Measurements from ENCODE around the gene STAC3. TPM values are rescaled to one million over a fixed set of nuclear protein-coding genes. Genes with fewer than 3 reads are reported as not detected.

The STAC3 gene
- total RNA-seq, 2 experiments from 2014 or later = 4.1 to 4.5 TPM

DNA sequence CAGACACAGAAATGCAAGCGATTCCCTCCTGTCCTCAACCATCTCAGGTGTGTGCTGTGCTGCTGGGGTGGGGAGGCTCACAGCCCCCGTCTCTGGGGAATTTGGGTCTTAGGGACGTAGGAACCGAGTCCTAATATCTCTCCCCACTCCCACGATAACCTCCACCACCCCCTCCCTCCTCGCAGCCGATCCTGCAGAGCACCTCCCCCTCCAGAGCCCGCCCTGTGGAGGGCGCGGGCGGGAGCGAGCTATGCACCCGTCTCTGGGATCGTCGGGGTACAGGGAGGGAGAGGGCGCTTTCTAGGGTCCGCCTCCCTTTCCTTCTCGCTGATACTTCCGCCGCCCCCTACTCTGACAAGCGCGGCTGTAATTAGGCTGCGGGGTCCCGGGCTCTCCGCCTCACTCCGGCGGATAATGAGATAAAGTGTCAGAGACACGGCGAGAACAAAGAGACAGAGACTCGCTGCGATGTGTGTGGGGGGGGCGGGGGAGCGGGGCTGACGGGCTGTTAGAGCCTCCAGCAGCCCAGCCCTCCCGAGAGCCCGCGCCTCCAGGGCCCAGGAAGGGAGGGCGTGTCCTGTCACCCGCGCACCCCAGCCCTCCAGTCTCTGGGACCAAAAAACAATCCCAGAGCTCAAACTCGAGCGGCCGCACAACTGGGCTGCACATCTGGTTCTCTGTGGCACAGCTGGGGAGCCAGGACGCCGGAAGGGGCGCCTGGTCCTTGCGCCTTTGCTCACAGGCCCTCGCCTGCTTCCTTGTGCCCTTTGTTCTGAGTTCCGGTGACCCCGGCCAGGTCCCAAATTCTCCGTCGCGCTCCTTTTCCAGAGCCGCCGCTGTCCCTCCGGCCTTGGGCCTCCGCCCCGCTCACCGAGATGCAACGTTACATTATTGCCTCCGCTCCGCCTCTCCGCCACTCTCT, 12.8 kb downstream of the STAC3 start:
- peak; percentile 43 for DNase-seq
- peaks cover 39% of the 10 kb centered on the region for H3K36me3 Mint-ChIP-seq (ENCODE audit: low read depth)
- H3K4me3 Mint-ChIP-seq = peak overlapping the region; percentile 95
- POLR2A ChIA-PET = interaction anchor here (0.9 to 4.5 kb wide), 5 partner anchors 8 to 238 kb away, joined by 3 to 51 read pairs (median 24); partner anchors contain the start of gene SHMT2
- no peaks in the 10 kb centered on the region for H3K9me3 Mint-ChIP-seq
- H3K27ac Mint-ChIP-seq = no peak overlapping the region
- CTCF ChIA-PET = interaction anchor here (0.6 to 12.1 kb wide), 8 partner anchors 8 to 220 kb away, joined by 3 to 253 read pairs (median 12); partner anchors contain the start of genes NEMP1, NXPH4 and SHMT2
- H3K27me3 Mint-ChIP-seq = peaks cover 46% of the 10 kb centered on the region
- peaks cover 75% of the 10 kb centered on the region for H3K4me1 Mint-ChIP-seq

DNA sequence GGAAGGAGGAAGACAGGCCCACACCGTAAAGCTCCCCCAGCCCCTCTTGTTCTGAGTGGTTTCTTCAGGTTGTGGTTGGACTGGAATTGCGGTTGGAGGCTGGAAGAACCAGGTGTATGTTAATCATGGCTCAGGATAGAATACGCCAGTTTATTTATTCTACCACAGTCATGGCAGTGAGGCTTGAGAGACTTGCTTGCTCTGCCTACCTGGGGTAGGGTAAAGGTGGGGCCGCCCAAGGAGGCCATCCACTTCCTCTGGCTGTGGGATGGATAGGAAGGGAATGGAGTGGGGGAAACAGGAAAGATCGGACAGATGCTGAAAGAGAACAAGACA, 13.4 kb downstream of the STAC3 start:
- Mint-ChIP-seq H3K4me1 (peaks cover 73% of the 10 kb centered on the region), H3K27ac (no peak overlapping the region), H3K4me3 (peak overlapping the region; percentile 65), H3K9me3 (no peaks in the 10 kb centered on the region), H3K36me3 (ENCODE audit: low read depth) (peaks cover 45% of the 10 kb centered on the region), H3K27me3 (peaks cover 41% of the 10 kb centered on the region)
- CTCF ChIA-PET = interaction anchor here (1.9 to 12.1 kb wide), 4 partner anchors 8 to 22 kb away, joined by 4 to 253 read pairs (median 113); partner anchors contain the start of genes NXPH4 and SHMT2
- POLR2A ChIA-PET = interaction anchor here (1.0 to 4.5 kb wide), 4 partner anchors 7 to 239 kb away, joined by 3 to 51 read pairs (median 29); partner anchors contain the start of gene SHMT2
- DNase-seq = no peak

DNA sequence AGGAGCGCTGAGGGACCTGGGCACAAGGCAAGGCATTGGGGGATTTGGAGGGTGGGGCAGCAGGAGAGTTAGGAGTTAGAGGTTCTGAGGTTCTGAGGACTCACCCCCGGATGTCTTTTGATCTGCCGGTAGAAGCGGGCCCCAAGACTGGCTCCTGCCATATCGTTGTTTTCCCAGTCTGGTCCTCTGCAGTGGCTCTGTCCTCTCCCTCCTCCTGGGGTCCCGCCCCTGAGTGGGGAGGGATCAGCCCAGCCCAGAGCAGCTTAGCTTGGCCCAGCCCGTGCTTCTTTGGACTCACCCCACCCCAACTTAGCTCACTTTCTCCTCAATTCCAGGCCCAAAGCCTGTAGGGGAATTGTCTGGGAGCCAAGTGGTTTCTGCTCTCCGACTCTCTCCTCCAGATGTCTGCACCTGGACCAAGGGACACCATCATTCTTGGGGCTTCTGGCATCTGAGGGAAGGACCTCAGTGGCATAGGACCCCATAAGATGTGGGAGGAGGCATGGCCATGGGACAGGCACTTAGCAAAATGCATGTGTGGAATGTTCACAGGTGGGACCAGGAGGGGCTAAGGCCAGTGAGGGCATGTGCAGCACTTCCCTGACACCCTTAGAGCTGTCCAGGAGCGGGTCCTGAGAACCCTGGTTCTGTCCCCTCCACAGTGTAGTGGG, 13.9 kb downstream of the STAC3 start:
- peaks cover 37% of the 10 kb centered on the region for H3K27me3 Mint-ChIP-seq
- peak overlapping the region; percentile 65 for H3K4me3 Mint-ChIP-seq
- H3K36me3 Mint-ChIP-seq (ENCODE audit: low read depth) = peaks cover 50% of the 10 kb centered on the region
- H3K27ac Mint-ChIP-seq = no peak overlapping the region
- H3K9me3 Mint-ChIP-seq = no peaks in the 10 kb centered on the region
- CTCF ChIA-PET = interaction anchor here (1.9 to 12.1 kb wide), 4 partner anchors 7 to 21 kb away, joined by 4 to 253 read pairs (median 113); partner anchors contain the start of genes NXPH4 and SHMT2
- POLR2A ChIA-PET = interaction anchor here (1.0 to 4.5 kb wide), 4 partner anchors 7 to 240 kb away, joined by 3 to 51 read pairs (median 29); partner anchors contain the start of gene SHMT2
- peaks cover 73% of the 10 kb centered on the region for H3K4me1 Mint-ChIP-seq
- no peak for DNase-seq

DNA sequence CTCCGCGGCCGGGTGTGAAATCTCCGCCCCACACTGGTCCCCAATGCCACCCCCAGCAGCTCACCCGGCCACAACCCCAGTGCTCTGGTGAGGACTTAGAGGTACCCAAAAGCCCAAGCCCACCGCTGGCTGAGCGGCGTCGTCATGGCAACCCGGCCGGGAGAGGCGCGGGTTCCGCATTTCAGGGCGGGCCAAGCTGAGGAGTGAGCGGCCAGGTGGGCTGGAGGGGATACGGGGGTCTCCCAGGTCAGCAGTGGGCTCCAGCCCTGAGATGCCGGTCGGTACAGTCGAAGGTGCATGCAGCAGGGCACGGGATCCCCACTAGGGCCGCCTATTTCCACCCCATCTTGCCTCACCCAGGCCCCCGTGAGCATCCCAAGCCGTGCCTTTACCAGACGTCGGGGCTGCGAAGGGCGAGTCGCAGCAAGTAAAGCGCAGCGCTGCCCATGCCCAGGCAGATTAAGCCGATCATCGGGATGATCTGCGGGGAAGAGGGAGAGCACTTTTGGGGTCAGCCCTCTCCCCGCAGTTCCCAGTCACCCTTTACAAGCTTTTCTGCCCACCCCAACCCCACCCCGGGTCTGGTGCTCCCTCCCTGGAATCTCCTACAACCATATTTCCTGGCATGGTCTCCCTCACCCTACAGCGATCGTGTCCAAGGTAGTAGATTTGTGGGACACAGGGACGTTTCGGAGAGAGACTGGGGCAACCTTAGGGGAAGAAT, 14.6 kb downstream of the STAC3 start:
- no peak overlapping the region for H3K27ac Mint-ChIP-seq
- peaks cover 30% of the 10 kb centered on the region for H3K27me3 Mint-ChIP-seq
- peaks cover 57% of the 10 kb centered on the region for H3K36me3 Mint-ChIP-seq (ENCODE audit: low read depth)
- ChIA-PET POLR2A (interaction anchor here (1.2 to 3.3 kb wide), 3 partner anchors 10 to 22 kb away, joined by 3 to 24 read pairs (median 4); no protein-coding TSS in a partner anchor), CTCF (interaction anchor here (1.9 to 12.1 kb wide), 3 partner anchors 9 to 20 kb away, joined by 4 to 253 read pairs (median 80); partner anchors contain the start of gene NXPH4)
- H3K9me3 Mint-ChIP-seq = no peaks in the 10 kb centered on the region
- no peak for DNase-seq
- no peak overlapping the region for H3K4me3 Mint-ChIP-seq
- peaks cover 72% of the 10 kb centered on the region for H3K4me1 Mint-ChIP-seq

DNA sequence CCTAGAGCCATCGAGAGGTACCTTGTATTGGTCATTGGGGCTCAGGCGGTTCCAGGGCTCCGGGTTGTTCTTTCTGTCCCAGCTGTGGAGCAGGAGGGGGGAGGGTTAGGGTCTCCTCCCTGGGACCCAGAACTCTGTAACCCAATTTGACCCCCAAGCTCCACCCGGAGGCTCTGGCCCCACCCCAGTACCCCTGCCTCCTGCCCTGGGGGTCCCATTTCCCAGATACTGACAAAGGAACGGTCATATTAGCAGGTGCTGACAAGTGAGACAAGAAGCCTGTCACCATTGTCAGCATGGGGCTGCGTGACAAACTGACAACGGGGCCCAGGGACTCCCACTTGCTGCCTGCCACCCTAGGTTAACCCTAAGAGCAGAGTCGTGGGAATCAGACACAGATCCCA, 15.3 kb downstream of the STAC3 start:
- Mint-ChIP-seq H3K27ac (no peak overlapping the region), H3K36me3 (ENCODE audit: low read depth) (peaks cover 63% of the 10 kb centered on the region), H3K4me3 (no peak overlapping the region), H3K4me1 (peaks cover 73% of the 10 kb centered on the region), H3K27me3 (peaks cover 25% of the 10 kb centered on the region), H3K9me3 (no peaks in the 10 kb centered on the region)
- CTCF ChIA-PET = interaction anchor here (12.1 kb wide), 1 partner anchor 20 kb away, joined by 253 read pairs; the partner anchor contains the start of gene NXPH4
- POLR2A ChIA-PET = interaction anchor here (1.2 to 1.5 kb wide), 2 partner anchors 10 to 11 kb away, joined by 3 to 4 read pairs; no protein-coding TSS in a partner anchor
- no peak for DNase-seq

DNA sequence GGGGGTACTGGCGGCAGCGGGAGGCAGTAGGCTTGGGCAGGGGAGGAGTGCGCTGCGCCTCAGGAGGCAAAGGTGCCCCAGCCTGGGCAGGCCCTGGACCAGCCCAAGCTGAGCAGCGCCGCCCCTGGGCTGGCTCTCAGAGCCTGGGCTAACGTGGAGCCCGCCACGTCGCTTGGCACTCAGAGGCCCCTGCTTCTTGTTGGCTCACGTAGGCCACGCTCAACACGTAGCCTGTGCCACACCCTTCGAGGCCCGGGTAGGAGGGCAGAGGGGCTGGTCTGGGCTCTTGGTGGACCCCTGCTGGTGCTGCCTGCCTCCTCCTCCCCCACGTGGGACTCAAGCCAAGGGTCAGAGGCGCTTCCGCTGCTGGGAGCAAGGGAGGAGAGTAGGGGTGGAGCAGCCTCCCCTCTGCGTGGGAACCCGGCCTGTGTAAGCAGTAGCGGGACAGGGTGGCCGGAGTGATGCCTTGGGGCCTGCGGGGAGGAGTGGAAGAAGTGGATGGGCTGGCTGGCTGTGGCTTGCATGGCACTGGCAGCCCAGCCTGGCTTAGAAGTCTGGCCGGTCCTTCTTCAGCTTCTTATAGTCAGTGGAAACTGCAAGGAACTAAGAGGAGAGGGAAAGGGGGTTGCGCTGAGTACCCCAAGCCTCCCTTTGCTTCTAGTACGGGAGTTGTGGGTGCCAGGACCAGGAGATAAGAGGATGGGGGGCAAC, 15.8 kb downstream of the STAC3 start:
- Mint-ChIP-seq H3K36me3 (ENCODE audit: low read depth) (peaks cover 64% of the 10 kb centered on the region), H3K27ac (no peak overlapping the region), H3K4me1 (peaks cover 73% of the 10 kb centered on the region), H3K9me3 (no peaks in the 10 kb centered on the region), H3K4me3 (no peak overlapping the region), H3K27me3 (peaks cover 19% of the 10 kb centered on the region)
- no peak for DNase-seq
- ChIA-PET POLR2A (interaction anchor here (1.2 to 1.5 kb wide), 2 partner anchors 9 to 11 kb away, joined by 3 to 4 read pairs; no protein-coding TSS in a partner anchor), CTCF (interaction anchor here (12.1 kb wide), 1 partner anchor 19 kb away, joined by 253 read pairs; the partner anchor contains the start of gene NXPH4)

DNA sequence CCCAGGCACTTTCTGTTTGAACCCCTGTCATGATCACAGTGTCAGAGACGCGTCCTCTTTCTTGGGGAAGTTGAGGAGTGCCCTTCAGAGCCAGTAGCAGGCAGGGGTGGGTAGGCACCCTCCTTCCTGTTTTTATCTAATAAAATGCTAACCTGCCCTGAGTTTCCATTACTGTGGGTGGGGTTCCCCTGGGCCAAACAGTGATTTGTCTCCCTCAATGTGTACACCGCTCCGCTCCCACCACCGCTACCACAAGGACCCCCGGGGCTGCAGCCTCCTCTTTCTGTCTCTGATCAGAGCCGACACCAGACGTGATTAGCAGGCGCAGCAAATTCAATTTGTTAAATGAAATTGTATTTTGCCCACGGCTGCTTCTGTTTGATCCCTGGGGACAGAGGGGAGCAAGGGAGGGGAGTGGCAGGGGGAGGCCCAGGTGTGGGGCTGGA, 16.4 kb downstream of the STAC3 start:
- H3K27ac Mint-ChIP-seq = no peak overlapping the region
- no peaks in the 10 kb centered on the region for H3K9me3 Mint-ChIP-seq
- H3K4me3 Mint-ChIP-seq = no peak overlapping the region
- peaks cover 75% of the 10 kb centered on the region for H3K4me1 Mint-ChIP-seq
- peaks cover 19% of the 10 kb centered on the region for H3K27me3 Mint-ChIP-seq
- DNase-seq = no peak
- H3K36me3 Mint-ChIP-seq (ENCODE audit: low read depth) = peaks cover 70% of the 10 kb centered on the region
- POLR2A ChIA-PET = no interaction called here
- CTCF ChIA-PET = no interaction called here

DNA sequence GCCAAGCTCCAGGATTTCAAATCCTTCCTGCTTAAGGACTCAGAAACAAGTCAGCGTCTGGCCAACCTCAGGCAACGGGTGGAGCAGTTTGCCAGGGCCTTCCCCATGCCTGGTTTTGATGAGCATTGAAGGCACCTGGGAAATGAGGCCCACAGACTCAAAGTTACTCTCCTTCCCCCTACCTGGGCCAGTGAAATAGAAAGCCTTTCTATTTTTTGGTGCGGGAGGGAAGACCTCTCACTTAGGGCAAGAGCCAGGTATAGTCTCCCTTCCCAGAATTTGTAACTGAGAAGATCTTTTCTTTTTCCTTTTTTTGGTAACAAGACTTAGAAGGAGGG, 16.8 kb downstream of the STAC3 start:
- peaks cover 19% of the 10 kb centered on the region for H3K27me3 Mint-ChIP-seq

DNA sequence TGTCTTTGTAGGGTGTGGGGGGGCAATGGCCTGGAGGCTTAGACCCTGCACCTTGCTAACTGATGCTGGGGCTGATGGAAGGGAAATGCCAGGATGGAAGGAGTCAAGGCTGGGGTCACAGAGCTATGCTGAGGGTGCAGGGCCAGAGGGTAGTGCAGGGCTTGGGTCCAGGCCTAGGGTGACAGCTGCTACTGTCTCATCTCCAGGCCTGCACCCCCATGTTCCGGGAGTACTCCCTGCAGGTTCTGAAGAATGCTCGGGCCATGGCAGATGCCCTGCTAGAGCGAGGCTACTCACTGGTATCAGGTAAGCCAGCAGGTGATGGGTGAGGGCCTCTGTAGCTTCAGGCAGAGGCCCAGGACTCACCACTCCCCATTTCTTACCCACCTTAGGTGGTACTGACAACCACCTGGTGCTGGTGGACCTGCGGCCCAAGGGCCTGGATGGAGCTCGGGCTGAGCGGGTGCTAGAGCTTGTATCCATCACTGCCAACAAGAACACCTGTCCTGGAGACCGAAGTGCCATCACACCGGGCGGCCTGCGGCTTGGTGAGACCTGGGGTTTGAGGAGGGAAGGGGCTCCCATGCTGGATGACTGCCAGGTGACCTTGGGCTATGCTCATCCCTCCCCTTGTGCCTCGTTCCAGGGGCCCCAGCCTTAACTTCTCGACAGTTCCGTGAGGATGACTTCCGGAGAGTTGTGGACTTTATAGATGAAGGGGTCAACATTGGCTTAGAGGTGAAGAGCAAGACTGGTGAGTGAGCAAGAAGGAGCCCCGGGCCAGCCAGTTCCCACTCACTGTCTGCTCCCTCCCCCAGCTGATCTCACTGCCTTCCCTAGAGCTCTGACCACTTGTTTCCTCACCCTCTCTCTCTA, 17.4 kb downstream of the STAC3 start:
- ChIA-PET CTCF (interaction anchor here (1.2 to 1.4 kb wide), 3 partner anchors 8 to 20 kb away, joined by 3 to 4 read pairs (median 3); no protein-coding TSS in a partner anchor), POLR2A (interaction anchor here (2.3 kb wide), 1 partner anchor 10 kb away, joined by 6 read pairs; no protein-coding TSS in a partner anchor)
- Mint-ChIP-seq H3K36me3 (ENCODE audit: low read depth) (peaks cover 71% of the 10 kb centered on the region), H3K4me1 (peaks cover 77% of the 10 kb centered on the region), H3K27ac (peak overlapping the region; percentile 28), H3K9me3 (no peaks in the 10 kb centered on the region), H3K27me3 (peaks cover 16% of the 10 kb centered on the region), H3K4me3 (no peak overlapping the region)
- DNase-seq = no peak

More for the DNA sequence above, 16.8 kb downstream of the STAC3 start:
- Mint-ChIP-seq H3K36me3 (ENCODE audit: low read depth) (peaks cover 71% of the 10 kb centered on the region), H3K9me3 (no peaks in the 10 kb centered on the region), H3K27ac (peak overlapping the region; percentile 28), H3K4me3 (no peak overlapping the region), H3K4me1 (peaks cover 75% of the 10 kb centered on the region)
- ChIA-PET CTCF (interaction anchor here (1.3 kb wide), 1 partner anchor 21 kb away, joined by 4 read pairs; no protein-coding TSS in a partner anchor), POLR2A (no interaction called here)
- DNase-seq = no peak

DNA sequence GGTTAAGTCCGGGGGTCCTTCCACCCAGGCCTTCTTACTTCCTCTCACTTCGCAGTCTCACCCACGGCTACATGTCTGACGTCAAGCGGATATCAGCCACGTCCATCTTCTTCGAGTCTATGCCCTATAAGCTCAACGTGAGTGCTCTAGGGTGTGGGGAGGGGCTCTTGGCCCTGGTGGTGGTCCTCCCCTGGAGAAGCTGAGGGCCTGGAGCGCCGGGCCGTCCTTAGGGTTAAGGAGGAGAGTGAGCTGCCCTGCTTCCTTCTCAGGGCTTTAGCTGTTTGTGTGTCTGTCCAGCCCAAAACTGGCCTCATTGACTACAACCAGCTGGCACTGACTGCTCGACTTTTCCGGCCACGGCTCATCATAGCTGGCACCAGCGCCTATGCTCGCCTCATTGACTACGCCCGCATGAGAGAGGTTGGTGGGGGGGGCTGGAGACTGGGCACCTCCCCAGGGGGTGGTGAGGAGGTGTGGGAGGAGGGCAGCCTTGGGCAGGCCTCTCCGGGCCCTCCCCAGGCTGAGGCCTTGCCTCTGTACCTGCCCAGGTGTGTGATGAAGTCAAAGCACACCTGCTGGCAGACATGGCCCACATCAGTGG, 18.7 kb downstream of the STAC3 start:
- CTCF ChIA-PET = interaction anchor here (0.9 to 1.4 kb wide), 3 partner anchors 10 to 18 kb away, joined by 3 to 4 read pairs (median 3); no protein-coding TSS in a partner anchor
- Mint-ChIP-seq H3K36me3 (ENCODE audit: low read depth) (peaks cover 67% of the 10 kb centered on the region), H3K27me3 (peaks cover 12% of the 10 kb centered on the region), H3K27ac (no peak overlapping the region), H3K4me1 (peaks cover 73% of the 10 kb centered on the region), H3K9me3 (no peaks in the 10 kb centered on the region), H3K4me3 (peak overlapping the region; percentile 21)
- POLR2A ChIA-PET = interaction anchor here (2.3 to 3.5 kb wide), 2 partner anchors 7 to 9 kb away, joined by 6 to 51 read pairs; no protein-coding TSS in a partner anchor
- no peak for DNase-seq
